ENCODE results near the gene ANAPC15. TPM values are rescaled to one million over a fixed set of nuclear protein-coding genes. Genes with fewer than 3 reads are reported as not detected.

Gene ANAPC15
- total RNA-seq (10 to 100 TPM in 1 of 2 donors, 1 to 10 TPM in 1; 8.4 to 10.4 TPM), polyA plus RNA-seq (10 to 100 TPM; 19.6 to 22.4 TPM)

GRCh38 chr11:72112143-72112977, at the start of gene ANAPC15:
TSS of gene ANAPC15 (minus strand) at chr11:72112695. CDS start at chr11:72111276, 1,419 bp downstream.
- H3K4me3 ChIP-seq (ENCODE audit: low read depth in 1 of 3, low read length in 3 of 3), result peak within 1 kb of the TSS; percentile 52 to 81 (median 72)
- peaks cover 0 to 12% (median 8%) of the 10 kb centered on the region in 4 donors for H3K4me1 ChIP-seq (ENCODE audit: control insufficient read depth in 4 of 4, insufficient read depth in 4 of 4, low read length in 3 of 4)
- no peaks in the 10 kb centered on the region for H3K27me3 ChIP-seq (ENCODE audit: control insufficient read depth in 4 of 4, insufficient read depth in 4 of 4, low read length in 3 of 4)
- H3K9me3 ChIP-seq (ENCODE audit: control insufficient read depth in 4 of 4, low read length in 3 of 4), result no peaks in the 10 kb centered on the region
- H3K9ac ChIP-seq (ENCODE audit: low read depth in 1 of 2, low read length in 2 of 2), result peak within 1 kb of the TSS; percentile 82 to 96
- no peaks in the 10 kb centered on the region for H3K36me3 ChIP-seq (ENCODE audit: control insufficient read depth in 4 of 4, insufficient read depth in 3 of 4, low read depth in 1 of 4, low read length in 3 of 4)
- H3K27ac ChIP-seq (ENCODE audit: low read depth in 1 of 2, low read length in 2 of 2), result peak within 1 kb of the TSS; percentile 98
- under 1% methylated on average over 49 of the region's 49 CpGs for WGBS
- DNase-seq (ENCODE audit: low spot score), result peak; percentile 95
- no peak for TF ChIP-seq HNF4G (IDR thresholded peaks at IDR 0.05)
- TF ChIP-seq HNF4A (conservative IDR thresholded peaks at IDR 0.05), result peak; percentile 10 to 53
- TF ChIP-seq FOXA1 (IDR thresholded peaks at IDR 0.05), result peak; percentile 22
- TF ChIP-seq YY1 (IDR thresholded peaks at IDR 0.05), result peak; percentile 96
- peak; percentile 72 for TF ChIP-seq ZBTB33 (IDR thresholded peaks at IDR 0.05)
- peak; percentile 29 for TF ChIP-seq NR2F2 (IDR thresholded peaks at IDR 0.05)
- TF ChIP-seq, protein P1, sequence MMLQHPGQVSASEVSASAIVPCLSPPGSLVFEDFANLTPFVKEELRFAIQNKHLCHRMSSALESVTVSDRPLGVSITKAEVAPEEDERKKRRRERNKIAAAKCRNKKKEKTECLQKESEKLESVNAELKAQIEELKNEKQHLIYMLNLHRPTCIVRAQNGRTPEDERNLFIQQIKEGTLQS (IDR thresholded peaks at IDR 0.05), result peak; percentile 63
- TF ChIP-seq TAF1 (conservative IDR thresholded peaks at IDR 0.05), result peak; percentile 78
- peak; percentile 36 to 38 for TF ChIP-seq RAD21 (IDR thresholded peaks at IDR 0.05)
- TF ChIP-seq FOXA2 (IDR thresholded peaks at IDR 0.05), result peak; percentile 41
- peak; percentile 15 to 48 for TF ChIP-seq JUND (IDR thresholded peaks at IDR 0.05)
- TF ChIP-seq, protein P2, sequence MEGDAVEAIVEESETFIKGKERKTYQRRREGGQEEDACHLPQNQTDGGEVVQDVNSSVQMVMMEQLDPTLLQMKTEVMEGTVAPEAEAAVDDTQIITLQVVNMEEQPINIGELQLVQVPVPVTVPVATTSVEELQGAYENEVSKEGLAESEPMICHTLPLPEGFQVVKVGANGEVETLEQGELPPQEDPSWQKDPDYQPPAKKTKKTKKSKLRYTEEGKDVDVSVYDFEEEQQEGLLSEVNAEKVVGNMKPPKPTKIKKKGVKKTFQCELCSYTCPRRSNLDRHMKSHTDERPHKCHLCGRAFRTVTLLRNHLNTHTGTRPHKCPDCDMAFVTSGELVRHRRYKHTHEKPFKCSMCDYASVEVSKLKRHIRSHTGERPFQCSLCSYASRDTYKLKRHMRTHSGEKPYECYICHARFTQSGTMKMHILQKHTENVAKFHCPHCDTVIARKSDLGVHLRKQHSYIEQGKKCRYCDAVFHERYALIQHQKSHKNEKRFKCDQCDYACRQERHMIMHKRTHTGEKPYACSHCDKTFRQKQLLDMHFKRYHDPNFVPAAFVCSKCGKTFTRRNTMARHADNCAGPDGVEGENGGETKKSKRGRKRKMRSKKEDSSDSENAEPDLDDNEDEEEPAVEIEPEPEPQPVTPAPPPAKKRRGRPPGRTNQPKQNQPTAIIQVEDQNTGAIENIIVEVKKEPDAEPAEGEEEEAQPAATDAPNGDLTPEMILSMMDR (IDR thresholded peaks at IDR 0.05; ENCODE audit: low read depth, low read length, missing input control), result no peak
- TF ChIP-seq, protein P3, sequence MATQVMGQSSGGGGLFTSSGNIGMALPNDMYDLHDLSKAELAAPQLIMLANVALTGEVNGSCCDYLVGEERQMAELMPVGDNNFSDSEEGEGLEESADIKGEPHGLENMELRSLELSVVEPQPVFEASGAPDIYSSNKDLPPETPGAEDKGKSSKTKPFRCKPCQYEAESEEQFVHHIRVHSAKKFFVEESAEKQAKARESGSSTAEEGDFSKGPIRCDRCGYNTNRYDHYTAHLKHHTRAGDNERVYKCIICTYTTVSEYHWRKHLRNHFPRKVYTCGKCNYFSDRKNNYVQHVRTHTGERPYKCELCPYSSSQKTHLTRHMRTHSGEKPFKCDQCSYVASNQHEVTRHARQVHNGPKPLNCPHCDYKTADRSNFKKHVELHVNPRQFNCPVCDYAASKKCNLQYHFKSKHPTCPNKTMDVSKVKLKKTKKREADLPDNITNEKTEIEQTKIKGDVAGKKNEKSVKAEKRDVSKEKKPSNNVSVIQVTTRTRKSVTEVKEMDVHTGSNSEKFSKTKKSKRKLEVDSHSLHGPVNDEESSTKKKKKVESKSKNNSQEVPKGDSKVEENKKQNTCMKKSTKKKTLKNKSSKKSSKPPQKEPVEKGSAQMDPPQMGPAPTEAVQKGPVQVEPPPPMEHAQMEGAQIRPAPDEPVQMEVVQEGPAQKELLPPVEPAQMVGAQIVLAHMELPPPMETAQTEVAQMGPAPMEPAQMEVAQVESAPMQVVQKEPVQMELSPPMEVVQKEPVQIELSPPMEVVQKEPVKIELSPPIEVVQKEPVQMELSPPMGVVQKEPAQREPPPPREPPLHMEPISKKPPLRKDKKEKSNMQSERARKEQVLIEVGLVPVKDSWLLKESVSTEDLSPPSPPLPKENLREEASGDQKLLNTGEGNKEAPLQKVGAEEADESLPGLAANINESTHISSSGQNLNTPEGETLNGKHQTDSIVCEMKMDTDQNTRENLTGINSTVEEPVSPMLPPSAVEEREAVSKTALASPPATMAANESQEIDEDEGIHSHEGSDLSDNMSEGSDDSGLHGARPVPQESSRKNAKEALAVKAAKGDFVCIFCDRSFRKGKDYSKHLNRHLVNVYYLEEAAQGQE (IDR thresholded peaks at IDR 0.05), result peak; percentile 88
- TF ChIP-seq SP1 (IDR thresholded peaks at IDR 0.05), result peak; percentile 91
- TF ChIP-seq EGR1 (IDR thresholded peaks at IDR 0.05; ENCODE audit: low read depth in 2 of 2), result peak in 1 of 2 donors; percentile 64
- TF ChIP-seq RXRA (IDR thresholded peaks at IDR 0.05), result peak; percentile 16 to 71
- peak; percentile 87 for TF ChIP-seq MAX (IDR thresholded peaks at IDR 0.05)
- TF ChIP-seq GABPA (IDR thresholded peaks at IDR 0.05 in 1 of 2, conservative IDR thresholded peaks at IDR 0.05 in 1 of 2), result peak; percentile 95 to 98

All from liver (tissue), 9 donors.